WERI-Rb-1 (cell line): ENCODE data around the gene ZFPM1.

ENCODE experiments used
- DNase-seq: peaks from one replicate; pipeline ENCODE4 v3.0.0-alpha.2; 2020
- H3K27ac ChIP-seq: fragments of 250-450 bp; sonication (Bioruptor Pico); 2 replicates; pipeline ENCODE4 v1.5.1; 2020; ENCODE audit warnings: mild to moderate bottlenecking, moderate library complexity
- H3K27me3 ChIP-seq: fragments of 250-450 bp; sonication (Bioruptor Pico); 2 replicates; pipeline ENCODE4 v1.5.1; 2021; ENCODE audit warnings: mild to moderate bottlenecking, low read depth, moderate library complexity; ENCODE audit not compliant: insufficient read depth, severe bottlenecking
- H3K36me3 ChIP-seq: fragments of 250-450 bp; sonication (Bioruptor Pico); 2 replicates; pipeline ENCODE4 v1.5.1; 2020; ENCODE audit warnings: mild to moderate bottlenecking, moderate library complexity
- H3K4me3 ChIP-seq: 2 replicates; pipeline ENCODE4 v1.5.1; 2011; ENCODE audit warnings: low read depth, mild to moderate bottlenecking, control low read depth, low read length
- H3K9me3 ChIP-seq: fragments of 250-450 bp; sonication (Bioruptor Pico); 2 replicates; pipeline ENCODE4 v1.5.1; 2021; ENCODE audit warnings: mild to moderate bottlenecking, moderate library complexity; ENCODE audit not compliant: severe bottlenecking
- CTCF ChIP-seq: IDR thresholded peaks from 2 replicates; pipeline ENCODE4 v1.5.1; 2011; ENCODE audit warnings: low read depth, mild to moderate bottlenecking, control low read depth, inconsistent platforms, low read length

ZFPM1 gene

GRCh38 chr16:88529596-88529995 lies 76.5 kb downstream of the ZFPM1 start:
- no peak for DNase-seq
- Histone ChIP-seq H3K27me3 (no peaks in the 10 kb centered on the region), H3K36me3 (no peaks in the 10 kb centered on the region), H3K27ac (no peak overlapping the region), H3K4me3 (no peak overlapping the region), H3K9me3 (no peaks in the 10 kb centered on the region)
- no peak for TF ChIP-seq CTCF

- peaks cover 1% of the 10 kb centered on the region; the same call in 1 of the 2 replicates for H3K36me3 ChIP-seq
Measured at GRCh38 chr16:88530051-88530857, 77.2 kb downstream of the ZFPM1 start.

GRCh38 chr16:88530858-88531203 lies 77.8 kb downstream of the ZFPM1 start:
- Histone ChIP-seq H3K36me3 (peaks cover 4% of the 10 kb centered on the region; the same call in 1 of the 2 replicates), H3K9me3 (no peaks in the 10 kb centered on the region), H3K27ac (no peak overlapping the region), H3K27me3 (no peaks in the 10 kb centered on the region), H3K4me3 (no peak overlapping the region)
- no peak for DNase-seq
- TF ChIP-seq CTCF: no peak

More at GRCh38 chr16:88530051-88530857, 77.2 kb downstream of the ZFPM1 start:
- Histone ChIP-seq H3K4me3 (no peak overlapping the region), H3K27me3 (no peaks in the 10 kb centered on the region), H3K27ac (no peak overlapping the region), H3K9me3 (no peaks in the 10 kb centered on the region)
- DNase-seq: no peak
- no peak for TF ChIP-seq CTCF

GRCh38 chr16:88531346-88531745 lies 78.3 kb downstream of the ZFPM1 start:
- Histone ChIP-seq H3K27ac (no peak overlapping the region), H3K9me3 (no peaks in the 10 kb centered on the region), H3K36me3 (peaks cover 4% of the 10 kb centered on the region; the same call in 1 of the 2 replicates), H3K4me3 (no peak overlapping the region), H3K27me3 (no peaks in the 10 kb centered on the region)
- TF ChIP-seq CTCF: no peak
- DNase-seq: no peak

- Histone ChIP-seq H3K27me3 (no peaks in the 10 kb centered on the region), H3K9me3 (no peaks in the 10 kb centered on the region), H3K27ac (no peak overlapping the region), H3K36me3 (peaks cover 4% of the 10 kb centered on the region; the same call in 1 of the 2 replicates), H3K4me3 (no peak overlapping the region)
- no peak for DNase-seq
- TF ChIP-seq CTCF: no peak
Measured at GRCh38 chr16:88531931-88532433, 78.9 kb downstream of the ZFPM1 start.
